OCI-LY1 (cell line): ENCODE data around the gene COBL.

ENCODE experiments used
- CTCF ChIP-seq: fragments of 200-600 bp; sonication (generic), shearing (Covaris generic); IDR thresholded peaks from 2 replicates; pipeline ENCODE4 v1.5.1; 2017; ENCODE audit warnings: mild to moderate bottlenecking, antibody characterized with exemption, low read length, moderate library complexity, mixed read lengths
- EZH2 ChIP-seq: fragments of 200-600 bp; sonication (generic), shearing (Covaris generic); IDR thresholded peaks from 2 replicates; pipeline ENCODE4 v1.8.0; 2017; ENCODE audit warnings: borderline replicate concordance, mixed run types, mild to moderate bottlenecking, antibody characterized with exemption, low read length, moderate library complexity, mixed read lengths

- TF ChIP-seq CTCF: no peak
- no peak for TF ChIP-seq EZH2
Observed at GRCh38 chr7:51073171-51073570, 243.4 kb downstream of the COBL start.
